DOHH2 (cell line): ENCODE measurements around the gene DPP10.

Source experiments
- H3F3A ChIP-seq: fragments of 200-600 bp; sonication (generic), shearing (Covaris generic); 2 replicates; pipeline ENCODE4 v1.6.0; 2016; ENCODE audit warnings: antibody characterized with exemption, mild to moderate bottlenecking; ENCODE audit not compliant: control insufficient read depth, insufficient read depth
- H3K27ac ChIP-seq: fragments of 200-600 bp; sonication (generic); 2 replicates; pipeline ENCODE4 v1.5.1; 2014; ENCODE audit warnings: low read depth, mild to moderate bottlenecking, low read length, moderate library complexity
- H3K27me3 ChIP-seq: fragments of 200-600 bp; sonication (generic); 2 replicates; pipeline ENCODE4 v1.6.1; 2014; ENCODE audit warnings: mild to moderate bottlenecking, low read length, mixed read lengths; ENCODE audit not compliant: control insufficient read depth
- H3K36me3 ChIP-seq: fragments of 200-600 bp; sonication (generic); 2 replicates; pipeline ENCODE4 v1.6.1; 2014; ENCODE audit warnings: mild to moderate bottlenecking, low read length, moderate library complexity, mixed read lengths; ENCODE audit not compliant: control insufficient read depth
- H3K4me1 ChIP-seq: fragments of 200-600 bp; sonication (generic); 2 replicates; pipeline ENCODE4 v1.6.1; 2014; ENCODE audit warnings: mild to moderate bottlenecking, low read length, mixed read lengths; ENCODE audit not compliant: control insufficient read depth
- H3K4me2 ChIP-seq: fragments of 200-600 bp; sonication (generic); 2 replicates; pipeline ENCODE4 v1.6.0; 2014; ENCODE audit warnings: mild to moderate bottlenecking, low read length, moderate library complexity
- H3K4me3 ChIP-seq: fragments of 200-600 bp; sonication (generic); 2 replicates; pipeline ENCODE4 v1.5.1; 2014; ENCODE audit warnings: mild to moderate bottlenecking, low read length, mixed read lengths
- H3K79me2 ChIP-seq: fragments of 200-600 bp; sonication (generic); 2 replicates; pipeline ENCODE4 v1.6.1; 2014; ENCODE audit warnings: mild to moderate bottlenecking, low read length, mixed read lengths; ENCODE audit not compliant: control insufficient read depth
- H3K9me2 ChIP-seq: fragments of 200-600 bp; sonication (generic); replicated peaks from 2 replicates; pipeline ENCODE4 v1.6.1; 2014; ENCODE audit warnings: mild to moderate bottlenecking, low read length, mixed read lengths; ENCODE audit not compliant: control insufficient read depth
- H3K9me3 ChIP-seq: fragments of 200-600 bp; sonication (generic); 2 replicates; pipeline ENCODE4 v1.6.1; 2014; ENCODE audit warnings: antibody characterized with exemption, low read length, mixed read lengths; ENCODE audit not compliant: control insufficient read depth, insufficient read depth
- H4K20me1 ChIP-seq: fragments of 200-600 bp; sonication (generic); 2 replicates; pipeline ENCODE4 v1.6.0; 2014; ENCODE audit warnings: low read depth, mild to moderate bottlenecking, antibody characterized with exemption, low read length, moderate library complexity; ENCODE audit not compliant: control insufficient read depth, insufficient read depth
- EZH2phosphoT487 ChIP-seq: fragments of 200-600 bp; sonication (generic); IDR thresholded peaks from 2 replicates; pipeline ENCODE4 v1.6.1; 2017; ENCODE audit warnings: borderline replicate concordance, mild to moderate bottlenecking, antibody characterized with exemption, low read length, moderate library complexity, mixed read lengths
- TF ChIP-seq, protein P1 (sequence below): fragments of 200-600 bp; sonication (generic); IDR thresholded peaks from one replicate; pipeline ENCODE4 v1.5.1; 2014; ENCODE audit warnings: antibody characterized with exemption, mild to moderate bottlenecking, low read depth, low read length; ENCODE audit not compliant: poor library complexity, severe bottlenecking

DPP10 gene

DNA sequence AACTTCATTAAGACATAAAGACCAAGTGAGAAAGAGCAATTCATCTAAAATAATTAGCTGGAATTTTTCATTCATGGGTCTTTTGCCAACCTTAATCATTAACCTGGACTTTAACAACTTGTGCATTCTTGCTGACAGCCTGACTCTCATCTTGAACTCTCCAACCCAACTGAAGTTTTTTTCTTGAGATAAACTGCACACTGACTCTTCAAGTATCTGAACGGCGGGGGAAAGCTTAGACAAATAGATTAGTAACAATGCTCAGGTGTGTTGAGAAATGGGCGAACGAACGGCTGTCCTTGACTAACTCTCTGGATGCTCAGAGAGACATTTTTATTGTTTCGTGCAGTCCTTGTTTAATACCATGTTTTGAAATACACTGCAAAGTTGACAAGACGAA lies 186.0 kb downstream of the DPP10 start:
- H4K20me1 ChIP-seq = no peaks in the 10 kb centered on the region
- H3K27ac ChIP-seq = no peak overlapping the region
- H3K9me3 ChIP-seq = no peaks in the 10 kb centered on the region
- H3K27me3 ChIP-seq = no peaks in the 10 kb centered on the region
- no peak overlapping the region for H3K4me3 ChIP-seq
- H3F3A ChIP-seq = no peaks in the 10 kb centered on the region
- no peak overlapping the region for H3K4me2 ChIP-seq
- no peaks in the 10 kb centered on the region for H3K79me2 ChIP-seq
- no peak for TF ChIP-seq EZH2phosphoT487
- TF ChIP-seq, protein P1, sequence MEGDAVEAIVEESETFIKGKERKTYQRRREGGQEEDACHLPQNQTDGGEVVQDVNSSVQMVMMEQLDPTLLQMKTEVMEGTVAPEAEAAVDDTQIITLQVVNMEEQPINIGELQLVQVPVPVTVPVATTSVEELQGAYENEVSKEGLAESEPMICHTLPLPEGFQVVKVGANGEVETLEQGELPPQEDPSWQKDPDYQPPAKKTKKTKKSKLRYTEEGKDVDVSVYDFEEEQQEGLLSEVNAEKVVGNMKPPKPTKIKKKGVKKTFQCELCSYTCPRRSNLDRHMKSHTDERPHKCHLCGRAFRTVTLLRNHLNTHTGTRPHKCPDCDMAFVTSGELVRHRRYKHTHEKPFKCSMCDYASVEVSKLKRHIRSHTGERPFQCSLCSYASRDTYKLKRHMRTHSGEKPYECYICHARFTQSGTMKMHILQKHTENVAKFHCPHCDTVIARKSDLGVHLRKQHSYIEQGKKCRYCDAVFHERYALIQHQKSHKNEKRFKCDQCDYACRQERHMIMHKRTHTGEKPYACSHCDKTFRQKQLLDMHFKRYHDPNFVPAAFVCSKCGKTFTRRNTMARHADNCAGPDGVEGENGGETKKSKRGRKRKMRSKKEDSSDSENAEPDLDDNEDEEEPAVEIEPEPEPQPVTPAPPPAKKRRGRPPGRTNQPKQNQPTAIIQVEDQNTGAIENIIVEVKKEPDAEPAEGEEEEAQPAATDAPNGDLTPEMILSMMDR = no peak
- no peaks in the 10 kb centered on the region for H3K36me3 ChIP-seq
- no peaks in the 10 kb centered on the region for H3K4me1 ChIP-seq
- H3K9me2 ChIP-seq = no peaks in the 10 kb centered on the region

DNA sequence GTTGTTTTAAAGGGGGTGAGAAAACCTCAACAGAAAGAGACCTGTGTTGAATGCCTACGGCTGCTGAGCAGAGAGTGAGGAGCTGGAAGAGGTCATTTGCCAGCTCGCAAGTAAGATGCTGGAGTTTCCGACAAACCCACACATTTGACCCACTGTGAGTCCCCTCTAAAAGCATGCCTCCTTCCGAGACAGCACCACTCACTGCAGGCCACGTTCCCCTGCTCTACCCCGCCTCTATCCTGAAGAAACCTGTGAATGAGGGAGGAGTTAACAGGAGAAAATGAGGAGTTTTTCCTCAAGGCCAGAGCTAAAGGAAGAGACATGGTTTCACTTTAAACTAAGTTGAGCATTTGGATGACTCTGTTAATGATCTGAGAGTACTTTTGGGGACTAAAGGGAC lies 188.7 kb downstream of the DPP10 start:
- no peaks in the 10 kb centered on the region for H3F3A ChIP-seq
- no peak overlapping the region for H3K27ac ChIP-seq
- H3K4me3 ChIP-seq = no peak overlapping the region
- no peaks in the 10 kb centered on the region for H3K27me3 ChIP-seq
- no peaks in the 10 kb centered on the region for H3K4me1 ChIP-seq
- no peak for TF ChIP-seq EZH2phosphoT487
- TF ChIP-seq, protein P1 = no peak
- no peaks in the 10 kb centered on the region for H3K79me2 ChIP-seq
- H4K20me1 ChIP-seq = no peaks in the 10 kb centered on the region
- no peak overlapping the region for H3K4me2 ChIP-seq
- H3K36me3 ChIP-seq = no peaks in the 10 kb centered on the region
- no peaks in the 10 kb centered on the region for H3K9me2 ChIP-seq
- H3K9me3 ChIP-seq = no peaks in the 10 kb centered on the region

DNA sequence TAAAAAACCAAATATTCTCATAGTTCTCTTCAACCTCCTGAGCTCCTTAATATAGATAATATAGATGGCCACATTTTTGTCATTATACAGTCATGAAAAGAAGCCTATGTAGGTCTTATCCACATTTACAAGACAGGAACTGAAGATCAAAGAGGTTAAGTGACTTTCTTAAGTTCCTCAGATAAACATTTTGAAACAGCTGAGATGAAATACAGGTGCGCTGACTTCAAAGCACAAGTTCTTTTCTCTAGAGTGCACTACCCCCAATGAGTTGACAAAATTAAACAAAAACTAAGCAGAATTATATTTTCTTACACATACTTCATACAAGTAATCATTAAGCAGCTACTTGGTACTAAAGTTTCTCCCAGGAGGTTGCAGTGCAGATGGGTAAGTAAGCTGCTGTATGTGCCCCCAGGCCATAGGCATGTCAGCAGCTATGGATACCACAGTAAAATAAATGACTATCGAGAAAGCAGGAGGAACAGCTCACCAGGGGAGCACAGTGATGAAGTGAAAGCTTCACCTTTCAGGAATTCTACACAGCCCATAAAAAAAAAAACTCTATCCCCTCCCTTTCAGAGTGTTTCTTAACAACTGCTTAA lies 199.8 kb downstream of the DPP10 start:
- no peaks in the 10 kb centered on the region for H4K20me1 ChIP-seq
- H3K27ac ChIP-seq = no peak overlapping the region
- TF ChIP-seq EZH2phosphoT487 = no peak
- TF ChIP-seq, protein P1 = no peak
- no peaks in the 10 kb centered on the region for H3K79me2 ChIP-seq
- no peaks in the 10 kb centered on the region for H3K36me3 ChIP-seq
- H3K27me3 ChIP-seq = no peaks in the 10 kb centered on the region
- no peak overlapping the region for H3K4me2 ChIP-seq
- H3F3A ChIP-seq = no peaks in the 10 kb centered on the region
- H3K9me2 ChIP-seq = no peaks in the 10 kb centered on the region
- H3K4me1 ChIP-seq = no peaks in the 10 kb centered on the region
- no peak overlapping the region for H3K4me3 ChIP-seq
- no peaks in the 10 kb centered on the region for H3K9me3 ChIP-seq
